IPS-18a (cell line): ENCODE measurements around the gene DDRGK1.
"Not testable (repeated sequence)": the region's sequence is repeated elsewhere in the genome, so short reads cannot be mapped to it uniquely, and the experiment has no call there.

Source experiments
- H3K27ac ChIP-seq: one replicate; pipeline ENCODE4 v1.5.1; 2013; ENCODE audit warnings: low read length
- H3K27me3 ChIP-seq: one replicate; pipeline ENCODE4 v1.6.1; 2013; ENCODE audit warnings: mild to moderate bottlenecking, low read length; ENCODE audit not compliant: control insufficient read depth, insufficient read depth
- H3K36me3 ChIP-seq: one replicate; pipeline ENCODE4 v1.6.1; 2013; ENCODE audit warnings: low read depth, low read length; ENCODE audit not compliant: control insufficient read depth
- H3K4me1 ChIP-seq: one replicate; pipeline ENCODE4 v1.6.1; 2013; ENCODE audit warnings: low read depth, low read length; ENCODE audit not compliant: control insufficient read depth
- H3K4me3 ChIP-seq: one replicate; pipeline ENCODE4 v1.5.1; 2013; ENCODE audit warnings: low read length
- H3K9ac ChIP-seq: one replicate; pipeline ENCODE4 v1.6.1; 2013; ENCODE audit warnings: mild to moderate bottlenecking, low read length, moderate library complexity
- H3K9me3 ChIP-seq: one replicate; pipeline ENCODE4 v1.6.1; 2013; ENCODE audit warnings: low read depth, low read length; ENCODE audit not compliant: control insufficient read depth

DDRGK1 gene

DNA sequence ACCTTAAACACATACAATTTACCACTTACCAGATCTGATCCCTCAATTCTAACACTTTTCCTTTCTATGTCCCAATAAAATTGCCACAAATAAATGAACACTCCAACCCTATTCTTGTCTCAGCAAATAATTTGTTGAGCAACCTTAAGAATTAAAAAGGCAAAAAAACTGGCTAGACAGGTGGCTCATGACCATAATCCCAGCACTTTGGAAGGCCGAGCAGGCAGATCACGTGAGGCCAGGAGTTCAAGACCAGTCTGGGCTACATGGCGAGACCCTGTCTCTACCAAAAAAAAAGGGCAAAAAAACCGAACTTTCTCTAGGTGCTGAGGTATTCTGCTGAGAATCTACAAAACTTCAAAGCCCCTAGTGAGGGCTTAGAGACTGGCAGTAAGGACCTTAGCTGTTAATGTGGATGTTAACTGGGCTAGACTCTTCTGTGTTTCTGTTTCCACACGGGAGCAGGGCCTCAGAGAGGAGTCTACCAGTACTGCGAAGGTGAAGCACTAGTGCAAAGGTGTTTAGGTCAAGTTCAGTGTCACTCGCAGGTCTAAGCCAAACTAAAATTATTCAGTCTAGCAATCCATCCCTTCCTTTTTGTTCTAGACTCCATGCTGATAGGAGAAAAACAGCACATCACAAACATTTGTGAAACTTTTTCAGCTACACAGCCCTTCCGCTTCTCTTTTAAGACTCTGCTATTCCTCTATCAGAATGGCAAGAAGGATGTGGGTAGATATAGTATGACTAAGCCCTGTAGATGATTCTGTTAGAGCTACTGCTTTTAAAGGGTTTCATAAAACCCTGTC, 47.5 kb downstream of the DDRGK1 start:
- Histone ChIP-seq H3K36me3 (no peaks in the 10 kb centered on the region), H3K4me1 (no peaks in the 10 kb centered on the region), H3K4me3 (no peak overlapping the region), H3K27me3 (no peaks in the 10 kb centered on the region), H3K27ac (no peak overlapping the region), H3K9me3 (no peaks in the 10 kb centered on the region), H3K9ac (no peak overlapping the region)

DNA sequence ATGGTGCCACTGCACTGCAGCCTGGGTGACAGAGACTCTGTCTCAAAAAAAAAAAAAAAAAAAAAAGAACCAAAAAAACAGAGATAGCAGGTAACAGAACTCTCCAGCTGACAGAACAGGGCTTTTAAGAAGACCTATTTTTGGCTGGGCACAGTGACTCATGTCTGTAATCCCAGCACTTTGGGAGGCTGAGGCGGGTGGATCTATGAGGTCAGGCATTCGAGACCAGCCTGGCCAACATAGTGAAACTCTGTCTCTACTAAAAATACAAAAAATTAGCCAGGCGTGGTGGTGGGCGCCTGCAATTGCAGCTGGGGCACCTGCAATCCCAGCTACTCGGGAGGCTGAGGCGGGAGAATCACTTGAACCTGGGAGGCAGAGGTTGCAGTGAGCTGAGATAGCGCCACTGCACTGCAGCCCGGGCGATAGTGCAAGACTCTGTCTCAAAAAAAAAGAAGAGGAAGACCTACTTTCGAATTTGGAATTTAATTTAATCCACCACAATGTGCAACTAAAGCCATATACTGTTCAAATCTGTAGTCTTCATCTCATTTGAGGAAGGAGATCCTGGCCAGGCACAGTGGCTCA, 52.3 kb downstream of the DDRGK1 start:
- not testable (repeated sequence) for H3K9me3 ChIP-seq, H3K4me1 ChIP-seq, H3K27me3 ChIP-seq, H3K9ac ChIP-seq, H3K4me3 ChIP-seq, H3K27ac ChIP-seq
- H3K36me3 ChIP-seq: peaks cover 20% of the 10 kb centered on the region

DNA sequence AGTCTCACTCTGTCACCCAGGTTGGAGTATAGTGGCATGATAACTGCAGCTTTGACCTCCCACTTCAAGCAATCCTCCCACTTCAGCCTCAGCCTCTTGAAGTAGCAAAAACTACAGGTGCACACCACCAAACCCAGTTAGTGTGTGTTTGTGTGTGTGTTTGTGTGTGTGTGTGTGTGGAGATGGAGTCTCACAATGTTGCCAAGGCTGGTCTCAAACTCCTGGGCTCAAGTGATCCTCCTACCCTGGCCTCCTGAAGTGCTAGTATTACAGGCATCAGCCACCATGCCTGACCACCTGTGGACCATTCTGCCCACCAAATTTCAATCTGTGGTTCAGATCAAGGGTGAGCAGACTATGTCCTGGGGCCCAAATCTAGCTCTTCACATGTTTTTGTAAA, 53.6 kb downstream of the DDRGK1 start:
- no peak overlapping the region for H3K4me3 ChIP-seq
- peaks cover 24% of the 10 kb centered on the region for H3K36me3 ChIP-seq
- no peaks in the 10 kb centered on the region for H3K4me1 ChIP-seq

DNA sequence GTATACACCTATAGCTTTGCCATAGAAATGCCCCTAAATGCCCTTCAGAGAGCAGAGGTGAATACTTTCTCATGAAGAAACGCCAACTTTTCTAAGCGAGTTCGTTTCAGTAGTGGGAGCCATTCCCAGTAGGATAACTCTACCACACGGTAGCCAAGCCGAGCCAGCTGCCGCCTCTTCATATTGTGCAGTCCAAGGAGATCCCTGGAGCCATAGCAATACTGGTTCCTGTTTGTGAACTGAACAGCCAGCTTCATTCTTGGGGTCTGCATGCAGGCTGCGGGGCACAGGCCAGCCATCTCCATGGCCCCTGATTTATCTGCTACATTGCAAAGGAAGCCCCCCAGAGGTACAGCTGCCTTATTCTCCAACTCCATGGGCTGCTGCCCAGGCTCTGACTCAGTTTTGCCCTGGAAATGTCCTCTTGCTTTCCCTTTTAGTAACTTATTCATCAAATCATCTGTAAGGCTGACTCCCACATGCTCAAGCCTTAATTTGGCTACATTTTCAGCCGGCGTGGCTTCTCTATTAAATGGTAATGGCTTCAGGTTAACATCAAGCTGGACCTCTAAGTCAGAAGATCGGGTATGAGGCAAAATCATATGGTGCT, 57.6 kb downstream of the DDRGK1 start:
- Histone ChIP-seq H3K4me1 (no peaks in the 10 kb centered on the region), H3K9me3 (no peaks in the 10 kb centered on the region), H3K27me3 (no peaks in the 10 kb centered on the region), H3K27ac (no peak overlapping the region), H3K36me3 (peaks cover 24% of the 10 kb centered on the region), H3K9ac (no peak overlapping the region), H3K4me3 (no peak overlapping the region)

More for the DNA sequence above, 53.6 kb downstream of the DDRGK1 start:
- no peaks in the 10 kb centered on the region for H3K27me3 ChIP-seq
- no peak overlapping the region for H3K27ac ChIP-seq
- H3K9ac ChIP-seq: no peak overlapping the region
- no peaks in the 10 kb centered on the region for H3K9me3 ChIP-seq

DNA sequence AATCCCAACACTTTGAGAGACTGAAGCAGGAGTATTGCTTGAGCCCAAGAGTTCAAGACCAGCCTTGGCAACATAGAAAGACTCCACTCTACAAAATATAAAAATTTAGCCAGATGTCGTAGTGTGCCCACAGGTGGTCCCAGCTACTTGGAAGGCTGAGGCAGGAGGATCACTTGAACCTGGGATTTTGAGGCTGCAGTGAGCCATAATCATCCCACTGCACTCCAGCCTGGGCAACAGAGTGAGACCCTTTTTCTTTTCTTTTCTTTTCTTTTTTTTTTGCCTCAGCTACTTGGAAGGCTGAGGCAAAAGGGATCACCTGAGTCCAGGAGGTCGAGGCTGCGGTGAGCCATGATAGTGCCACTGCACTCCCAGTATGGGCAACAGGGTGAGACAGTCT, 62.7 kb downstream of the DDRGK1 start:
- Histone ChIP-seq H3K36me3 (peaks cover under 1% of the 10 kb centered on the region), H3K27ac (no peak overlapping the region), H3K4me3 (no peak overlapping the region), H3K27me3 (no peaks in the 10 kb centered on the region), H3K9me3 (no peaks in the 10 kb centered on the region), H3K4me1 (no peaks in the 10 kb centered on the region), H3K9ac (no peak overlapping the region)
